GM04504 (cell line): ENCODE results near the gene PFKM.

Experiments
- DNase-seq: peaks from one replicate; pipeline ENCODE4 v3.0.0-alpha.2; 2012; ENCODE audit warnings: low read depth

PFKM gene

DNA sequence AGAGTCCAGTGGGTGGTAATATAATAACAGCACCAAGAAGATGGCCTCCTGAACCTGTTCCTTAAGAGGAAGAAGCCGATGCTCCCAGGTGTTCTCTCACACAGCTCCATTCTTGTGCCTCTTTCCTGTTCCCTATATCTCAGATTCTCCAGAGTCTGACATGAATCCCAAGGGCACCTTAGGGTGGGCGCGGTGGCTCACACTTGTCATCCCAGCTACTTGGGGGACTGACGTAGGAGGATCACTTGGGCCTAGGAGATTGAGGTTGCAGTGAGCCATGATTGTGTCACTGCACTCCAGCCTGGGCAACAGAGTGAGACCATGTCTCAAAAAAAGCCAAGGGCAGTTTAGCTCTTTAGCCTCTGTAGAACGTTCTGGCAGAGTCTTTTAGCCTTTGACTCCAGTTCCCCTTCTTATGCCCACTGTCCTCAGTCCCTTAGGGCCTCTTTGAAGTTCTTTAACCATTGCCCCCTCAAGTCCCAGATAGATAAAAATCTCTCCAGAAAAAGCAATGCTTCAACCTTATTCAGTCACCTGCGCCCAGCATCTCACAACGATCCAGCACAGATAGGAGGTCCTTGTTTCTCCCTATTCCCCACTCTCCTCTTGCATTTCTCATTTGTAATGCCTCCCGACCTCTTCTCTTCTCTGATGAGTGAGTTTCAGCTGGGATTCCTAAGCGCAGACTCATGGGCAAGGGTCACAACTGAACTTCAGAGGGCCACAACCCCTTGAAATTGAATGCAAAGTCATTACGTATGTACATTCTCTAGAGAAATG is 68.9 kb downstream of the PFKM start:
- no peak for DNase-seq

DNA sequence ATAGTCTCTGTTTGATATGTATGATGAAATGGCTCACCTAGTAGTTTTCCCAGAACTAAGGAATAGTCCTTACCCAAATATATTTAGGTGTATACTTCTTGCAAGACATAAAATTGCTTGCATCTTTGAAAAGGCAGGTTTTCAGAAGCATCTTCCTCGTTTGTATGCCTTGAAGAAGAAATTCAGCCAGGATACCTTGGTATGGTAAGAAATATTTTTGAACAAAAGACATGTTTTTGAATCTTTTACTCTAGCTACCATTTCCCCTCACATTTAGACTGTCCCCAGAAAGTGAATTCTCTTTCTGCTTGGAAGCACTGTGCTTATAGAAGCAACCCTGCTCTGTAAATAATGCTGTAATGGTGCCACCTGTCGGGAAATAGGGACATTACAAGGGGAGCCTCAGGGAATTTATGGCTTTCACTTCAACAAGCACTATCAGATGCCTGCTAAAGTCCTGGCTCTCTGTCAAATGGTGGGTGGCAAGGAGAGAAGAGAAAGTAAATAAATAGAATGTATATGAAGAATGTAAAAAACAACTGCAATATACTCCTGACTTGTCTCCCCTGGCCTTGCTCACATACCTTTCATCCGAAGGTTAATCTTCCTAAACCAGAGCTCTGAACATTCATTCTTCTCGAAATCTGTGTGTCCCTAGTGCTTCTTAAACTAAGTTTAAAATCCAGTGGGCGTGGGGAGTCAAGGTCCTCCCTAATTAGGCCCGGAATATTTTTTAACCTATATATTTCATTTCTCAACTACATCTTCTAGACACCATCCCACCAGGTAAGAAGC is 70.4 kb downstream of the PFKM start:
- DNase-seq = peak; percentile 45

DNA sequence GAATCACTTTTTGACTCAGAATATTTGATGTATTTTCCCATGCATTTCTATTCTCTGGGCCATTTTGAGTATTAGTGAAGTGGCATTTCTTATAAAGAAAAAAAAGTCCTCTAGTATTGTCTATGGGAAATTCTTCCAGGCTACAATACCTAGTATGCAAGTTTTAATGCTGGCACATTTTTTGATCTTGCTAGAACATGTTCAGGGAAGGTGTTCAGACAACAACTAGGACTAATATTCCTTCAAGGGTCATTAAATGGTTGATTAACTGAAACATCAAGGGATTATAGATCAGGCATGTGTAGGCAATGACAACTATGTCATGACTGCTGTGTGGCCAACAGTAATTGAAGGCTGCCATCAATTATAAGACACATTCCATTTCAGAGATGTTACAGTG is 71.9 kb downstream of the PFKM start:
- DNase-seq = no peak

DNA sequence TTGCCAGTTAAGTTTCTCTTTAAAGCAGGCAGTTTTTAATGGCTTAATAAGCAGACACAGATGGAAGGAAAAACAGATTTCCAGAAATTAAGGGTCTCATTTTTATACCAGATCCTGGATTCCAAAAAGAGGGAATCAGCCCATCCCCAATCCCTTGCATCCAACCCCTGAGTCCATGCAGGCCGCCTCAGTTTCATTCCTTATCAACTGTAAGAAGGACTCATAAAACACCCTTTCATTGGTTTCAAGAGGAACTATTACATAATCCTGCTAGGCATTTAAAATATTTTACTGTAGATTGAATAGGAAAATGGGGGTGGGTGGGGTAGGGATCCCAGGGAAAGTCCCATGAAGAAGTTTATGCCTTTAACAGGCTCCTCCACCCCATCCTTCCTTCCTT is 73.7 kb downstream of the PFKM start:
- DNase-seq = no peak

DNA sequence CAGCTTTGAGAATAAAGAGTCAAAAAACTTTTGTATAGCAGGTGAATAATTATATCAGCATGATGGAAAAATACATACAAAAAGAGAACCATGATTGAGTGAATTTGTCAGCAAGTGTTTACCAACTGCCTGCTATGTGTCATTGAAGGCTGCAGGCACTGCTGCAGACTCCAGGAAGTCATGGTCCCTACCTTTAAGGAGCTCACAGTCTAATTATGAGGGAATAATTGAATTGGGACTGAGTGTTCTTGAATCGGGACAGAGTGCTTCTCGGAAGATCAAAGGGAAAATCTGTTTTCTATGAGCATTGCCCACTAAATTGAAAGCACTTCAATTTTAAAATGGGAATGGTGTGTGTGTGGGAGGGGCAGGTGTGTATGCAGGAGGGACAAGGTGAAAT is 74.5 kb downstream of the PFKM start:
- no peak for DNase-seq

DNA sequence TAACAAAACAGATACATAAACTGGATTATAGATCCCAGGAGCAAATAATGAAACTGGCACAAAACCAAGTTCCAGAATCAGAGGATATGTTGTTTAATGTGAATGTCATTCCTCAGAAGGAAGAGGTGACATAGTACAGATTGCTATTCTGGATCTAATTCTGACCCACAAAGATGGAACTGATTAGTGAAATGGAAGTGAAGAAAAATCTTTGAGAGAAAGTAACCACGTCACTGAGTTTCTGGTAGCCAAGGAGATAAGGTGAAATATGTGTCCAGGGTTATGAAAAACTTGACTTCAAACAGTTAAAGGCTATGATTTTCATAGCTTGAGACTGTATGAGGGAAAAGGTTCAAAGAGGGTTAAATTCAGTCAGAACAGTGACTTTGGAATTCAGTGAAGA is 75.6 kb downstream of the PFKM start:
- DNase-seq = no peak
